ENCODE results near the gene SNRPA1.

GRCh38 chr15:101303408-101303807, 8.4 kb upstream of the SNRPA1 start:
- TF ChIP-seq CTCF (IDR thresholded peaks at IDR 0.05; ENCODE audit: extremely low read depth in 1 of 2, insufficient read depth in 1 of 2, low read depth in 1 of 2, low read length in 2 of 2): no peak
- TF ChIP-seq POLR2A (IDR thresholded peaks at IDR 0.05; ENCODE audit: low read depth, low read length): no peak
- no peak for TF ChIP-seq JUN (IDR thresholded peaks at IDR 0.05; ENCODE audit: borderline replicate concordance, insufficient read depth, insufficient read length, low read depth)
- no peak for TF ChIP-seq POLR2AphosphoS5 (IDR thresholded peaks at IDR 0.05; ENCODE audit: insufficient read depth, low read depth, low read length)
- no peak for TF ChIP-seq EZH2 (IDR thresholded peaks at IDR 0.05; ENCODE audit: borderline replicate concordance, low read depth, low read length, severe bottlenecking)
- no peak for TF ChIP-seq FOS (IDR thresholded peaks at IDR 0.05; ENCODE audit: borderline replicate concordance, insufficient read depth, low read length)
- no peak for TF ChIP-seq MYC (IDR thresholded peaks at IDR 0.05; ENCODE audit: low read depth, low read length)
- TF ChIP-seq MAX (IDR thresholded peaks at IDR 0.05; ENCODE audit: insufficient read depth, insufficient read length): no peak

All from endothelial cell of umbilical vein (primary cell).